AG10803 (cell line): ENCODE results near the gene FRS2.

Experiments
- DNase-seq: peaks from one replicate; pipeline ENCODE4 v3.0.0; 2010; ENCODE audit warnings: low read depth
- H3K4me3 ChIP-seq: 2 replicates; pipeline ENCODE4 v1.5.1; 2011; ENCODE audit warnings: mild to moderate bottlenecking, low read length, control low read depth
- TF ChIP-seq, protein P1 (sequence below): conservative IDR thresholded peaks from 2 replicates; pipeline ENCODE4 v1.5.1; 2011; ENCODE audit warnings: mild to moderate bottlenecking, low read length, control low read depth, inconsistent platforms

The FRS2 gene

DNA sequence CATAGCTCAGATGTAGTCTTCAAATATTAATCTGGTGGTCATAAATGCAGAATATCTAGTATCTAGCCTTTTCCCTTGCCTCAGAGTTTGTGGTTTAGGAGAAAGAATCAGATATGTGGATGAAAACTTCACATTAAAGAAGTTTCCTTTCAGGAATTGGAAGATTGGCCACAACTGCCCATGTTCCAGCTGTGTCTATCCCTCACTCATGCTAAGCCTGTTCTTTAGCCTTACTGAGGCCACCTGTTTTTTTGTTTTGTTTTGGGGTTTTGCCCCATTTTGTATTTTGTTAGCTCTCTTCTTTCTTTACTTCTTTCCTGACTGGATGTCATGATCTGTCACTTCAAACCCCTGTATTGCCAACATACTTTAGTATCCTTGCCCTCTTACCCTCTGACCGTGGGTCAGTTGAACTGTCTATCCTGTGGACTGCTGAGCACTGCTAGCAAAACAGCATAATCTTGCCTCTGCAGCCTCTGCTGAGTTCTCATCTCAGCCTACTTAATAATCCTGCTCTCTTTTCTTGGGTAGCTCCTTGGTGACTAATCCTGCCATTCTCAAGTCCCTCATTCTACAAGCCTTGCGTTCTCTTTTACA is 93.1 kb downstream of the FRS2 start:
- no peak overlapping the region for H3K4me3 ChIP-seq
- no peak for DNase-seq
- TF ChIP-seq, protein P1, sequence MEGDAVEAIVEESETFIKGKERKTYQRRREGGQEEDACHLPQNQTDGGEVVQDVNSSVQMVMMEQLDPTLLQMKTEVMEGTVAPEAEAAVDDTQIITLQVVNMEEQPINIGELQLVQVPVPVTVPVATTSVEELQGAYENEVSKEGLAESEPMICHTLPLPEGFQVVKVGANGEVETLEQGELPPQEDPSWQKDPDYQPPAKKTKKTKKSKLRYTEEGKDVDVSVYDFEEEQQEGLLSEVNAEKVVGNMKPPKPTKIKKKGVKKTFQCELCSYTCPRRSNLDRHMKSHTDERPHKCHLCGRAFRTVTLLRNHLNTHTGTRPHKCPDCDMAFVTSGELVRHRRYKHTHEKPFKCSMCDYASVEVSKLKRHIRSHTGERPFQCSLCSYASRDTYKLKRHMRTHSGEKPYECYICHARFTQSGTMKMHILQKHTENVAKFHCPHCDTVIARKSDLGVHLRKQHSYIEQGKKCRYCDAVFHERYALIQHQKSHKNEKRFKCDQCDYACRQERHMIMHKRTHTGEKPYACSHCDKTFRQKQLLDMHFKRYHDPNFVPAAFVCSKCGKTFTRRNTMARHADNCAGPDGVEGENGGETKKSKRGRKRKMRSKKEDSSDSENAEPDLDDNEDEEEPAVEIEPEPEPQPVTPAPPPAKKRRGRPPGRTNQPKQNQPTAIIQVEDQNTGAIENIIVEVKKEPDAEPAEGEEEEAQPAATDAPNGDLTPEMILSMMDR = no peak

DNA sequence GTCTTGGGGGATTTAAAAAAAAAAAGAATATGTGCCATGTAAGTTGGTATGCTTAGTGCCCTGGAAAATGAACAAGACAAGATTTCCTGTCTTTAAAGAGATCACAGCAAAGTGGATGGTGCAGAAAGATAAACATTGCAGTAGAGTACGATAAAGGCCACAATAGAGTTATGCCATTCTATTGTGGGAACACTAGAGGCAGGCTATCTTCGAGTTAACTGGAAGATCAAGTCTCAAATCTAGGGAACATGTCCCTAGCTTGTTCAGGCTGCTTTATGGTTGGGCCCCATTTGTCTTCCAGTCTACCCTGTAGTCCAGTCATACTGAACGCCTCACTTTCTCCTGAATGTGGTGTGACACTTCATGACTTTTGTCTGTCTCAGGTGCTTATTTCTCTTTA is 96.4 kb downstream of the FRS2 start:
- H3K4me3 ChIP-seq = no peak overlapping the region
- TF ChIP-seq, protein P1 = no peak
- no peak for DNase-seq

DNA sequence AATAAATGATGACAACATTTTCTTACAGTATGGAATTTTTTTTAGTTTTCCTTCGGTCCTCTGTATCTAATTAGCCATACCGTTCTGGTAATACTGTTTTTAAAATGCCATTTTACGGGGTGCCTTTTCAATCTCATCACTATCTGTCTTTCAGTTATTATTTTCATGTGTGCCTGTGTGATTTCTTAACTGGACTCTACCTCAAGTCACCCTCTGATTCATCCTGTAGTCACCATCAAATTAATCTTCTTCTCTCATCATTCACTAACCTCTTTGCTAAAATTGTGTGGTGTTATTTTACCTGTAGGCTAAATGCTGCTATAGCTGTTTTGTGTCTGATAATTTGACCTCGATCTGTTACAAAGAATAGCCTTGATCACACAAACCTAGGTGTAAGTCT is 99.0 kb downstream of the FRS2 start:
- no peak overlapping the region for H3K4me3 ChIP-seq
- DNase-seq = peak; percentile 55
- TF ChIP-seq, protein P1 = no peak

DNA sequence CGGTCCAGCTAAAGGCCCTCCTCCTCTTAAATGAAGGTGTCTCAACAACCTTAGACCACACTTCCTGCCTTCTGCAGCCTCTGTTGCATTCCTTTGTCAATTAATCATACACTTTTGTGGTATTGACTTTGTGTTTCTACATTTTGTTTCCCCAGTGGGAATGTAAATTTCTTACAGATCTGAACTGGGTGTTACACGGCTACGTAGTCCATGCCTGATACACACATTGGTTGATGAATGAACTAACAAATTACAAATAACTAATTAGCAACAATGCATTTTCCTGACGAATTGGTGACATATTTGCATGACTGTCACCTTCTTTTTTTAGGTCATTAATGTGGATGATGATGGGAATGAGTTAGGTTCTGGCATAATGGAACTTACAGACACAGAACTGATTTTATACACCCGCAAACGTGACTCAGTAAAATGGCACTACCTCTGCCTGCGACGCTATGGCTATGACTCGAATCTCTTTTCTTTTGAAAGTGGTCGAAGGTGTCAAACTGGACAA is 99.9 kb downstream of the FRS2 start:
- peak; percentile 89 for DNase-seq
- no peak overlapping the region for H3K4me3 ChIP-seq
- TF ChIP-seq, protein P1 = no peak

DNA sequence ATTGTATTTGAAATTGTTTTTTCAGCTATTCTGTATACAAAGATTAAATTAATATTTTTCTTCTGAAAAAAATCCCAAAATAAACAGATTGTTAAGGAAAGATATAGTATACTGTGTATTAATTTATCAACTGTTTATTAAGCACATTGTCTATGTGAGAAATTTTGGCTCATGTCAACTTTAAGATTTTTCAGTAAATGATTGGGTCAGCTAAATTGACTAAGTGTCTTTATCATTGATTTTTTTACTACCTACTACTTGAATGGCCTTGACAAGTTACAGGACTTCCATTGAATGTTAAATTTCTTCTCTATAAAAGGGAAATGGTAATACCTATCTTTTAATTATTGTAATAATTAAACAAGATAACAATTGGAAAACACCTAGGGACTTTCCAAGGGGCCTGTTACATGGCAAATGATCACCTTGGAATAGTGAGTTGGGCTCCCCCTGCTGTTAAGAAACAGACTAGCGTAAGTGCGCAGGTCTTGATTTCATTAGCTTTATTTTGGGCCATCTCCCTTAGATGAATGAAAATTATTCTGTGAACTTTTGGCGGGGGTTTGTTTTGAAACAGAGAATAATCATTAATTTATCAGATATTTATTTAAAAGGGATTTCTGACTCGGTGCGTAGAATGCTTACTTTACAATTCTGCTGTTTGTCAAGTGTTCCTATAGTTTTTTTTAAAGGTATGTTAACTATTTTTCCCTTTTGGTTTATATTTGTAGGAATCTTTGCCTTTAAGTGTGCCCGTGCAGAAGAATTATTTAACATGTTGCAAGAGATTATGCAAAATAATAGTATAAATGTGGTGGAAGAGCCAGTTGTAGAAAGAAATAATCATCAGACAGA is 100.6 kb downstream of the FRS2 start:
- peak; percentile 70 for DNase-seq
- H3K4me3 ChIP-seq = no peak overlapping the region
- TF ChIP-seq, protein P1 = peak; percentile 86

DNA sequence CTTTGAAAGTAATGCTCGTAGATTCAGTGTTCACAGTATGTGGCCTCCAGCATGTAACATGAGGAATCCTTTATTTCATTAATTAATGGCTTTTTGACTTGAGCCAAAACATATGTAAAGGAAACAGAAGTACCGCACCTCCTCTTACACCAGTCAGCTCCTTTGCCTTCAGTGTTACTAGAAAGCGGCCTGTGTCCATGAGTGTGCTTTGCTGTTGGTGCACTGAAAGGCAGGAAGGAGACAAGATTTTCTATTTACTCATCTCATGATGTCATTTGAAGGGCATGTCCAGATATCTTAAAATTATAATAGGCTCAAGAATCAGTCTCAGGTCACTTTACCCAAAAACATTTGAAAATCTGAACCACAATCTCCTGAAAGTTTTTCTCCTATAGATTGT is 105.2 kb downstream of the FRS2 start:
- DNase-seq = no peak
- H3K4me3 ChIP-seq = no peak overlapping the region
- TF ChIP-seq, protein P1 = no peak

DNA sequence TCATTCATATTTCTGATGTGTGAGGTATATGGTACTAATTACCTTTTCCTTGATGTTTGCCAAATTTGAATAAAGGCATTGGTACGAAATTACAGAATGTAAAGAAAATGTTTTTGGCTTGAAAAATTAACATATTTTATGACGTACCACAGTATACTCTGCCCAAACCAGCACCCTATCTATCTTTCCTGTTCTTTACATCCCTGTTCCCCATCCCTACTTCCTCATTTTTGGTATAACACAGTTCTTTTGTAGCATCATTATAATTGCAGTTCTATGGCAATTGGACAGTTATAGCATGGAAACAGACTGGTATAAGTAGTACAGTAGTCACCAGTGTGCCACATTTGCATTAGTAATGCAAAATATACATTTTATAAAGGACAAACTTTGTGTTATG is 108.1 kb downstream of the FRS2 start:
- DNase-seq = no peak
- TF ChIP-seq, protein P1 = no peak
- no peak overlapping the region for H3K4me3 ChIP-seq
